ENCODE measurements around the gene CADPS.

Gene CADPS

DNA sequence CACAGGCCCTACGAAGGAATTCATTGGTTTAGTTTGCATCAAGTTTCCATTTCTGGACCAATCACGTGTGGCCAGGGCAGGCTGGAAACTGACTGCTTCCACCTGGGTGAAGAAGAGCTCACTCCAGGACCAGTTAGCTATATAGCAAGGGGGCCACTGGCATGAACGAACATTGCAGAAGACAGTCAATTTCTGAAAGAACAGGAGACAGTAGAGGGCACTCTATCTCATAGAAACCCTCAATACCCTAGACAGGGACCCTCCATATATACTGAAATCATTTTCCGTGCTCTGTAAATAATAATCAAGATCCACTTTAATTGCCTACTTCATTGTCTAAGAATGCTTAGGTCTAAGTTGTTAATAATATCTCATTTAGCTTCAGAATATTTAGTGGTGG is 215.6 kb downstream of the CADPS start:
- H3K79me2 ChIP-seq (ENCODE audit: insufficient read depth, low read length) = no peaks in the 10 kb centered on the region
- H3K9me3 ChIP-seq (ENCODE audit: insufficient read depth, low read depth, low read length) = no peaks in the 10 kb centered on the region
- TF ChIP-seq, protein P1, sequence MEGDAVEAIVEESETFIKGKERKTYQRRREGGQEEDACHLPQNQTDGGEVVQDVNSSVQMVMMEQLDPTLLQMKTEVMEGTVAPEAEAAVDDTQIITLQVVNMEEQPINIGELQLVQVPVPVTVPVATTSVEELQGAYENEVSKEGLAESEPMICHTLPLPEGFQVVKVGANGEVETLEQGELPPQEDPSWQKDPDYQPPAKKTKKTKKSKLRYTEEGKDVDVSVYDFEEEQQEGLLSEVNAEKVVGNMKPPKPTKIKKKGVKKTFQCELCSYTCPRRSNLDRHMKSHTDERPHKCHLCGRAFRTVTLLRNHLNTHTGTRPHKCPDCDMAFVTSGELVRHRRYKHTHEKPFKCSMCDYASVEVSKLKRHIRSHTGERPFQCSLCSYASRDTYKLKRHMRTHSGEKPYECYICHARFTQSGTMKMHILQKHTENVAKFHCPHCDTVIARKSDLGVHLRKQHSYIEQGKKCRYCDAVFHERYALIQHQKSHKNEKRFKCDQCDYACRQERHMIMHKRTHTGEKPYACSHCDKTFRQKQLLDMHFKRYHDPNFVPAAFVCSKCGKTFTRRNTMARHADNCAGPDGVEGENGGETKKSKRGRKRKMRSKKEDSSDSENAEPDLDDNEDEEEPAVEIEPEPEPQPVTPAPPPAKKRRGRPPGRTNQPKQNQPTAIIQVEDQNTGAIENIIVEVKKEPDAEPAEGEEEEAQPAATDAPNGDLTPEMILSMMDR (conservative IDR thresholded peaks at IDR 0.05; ENCODE audit: low read length) = peak; percentile 52
- no peak for TF ChIP-seq EZH2phosphoT487 (IDR thresholded peaks at IDR 0.05; ENCODE audit: borderline replicate concordance)

GRCh38 chr3:62655691-62656063 is 219.5 kb downstream of the CADPS start:
- Histone ChIP-seq H2AFZ (ENCODE audit: low read length) (no peak overlapping the region), H3K9ac (ENCODE audit: low read depth, low read length, poor library complexity, severe bottlenecking) (no peak overlapping the region), H3K36me3 (ENCODE audit: insufficient read depth, low read length) (no peaks in the 10 kb centered on the region), H4K20me1 (ENCODE audit: insufficient read depth, low read length, poor library complexity, severe bottlenecking) (no peaks in the 10 kb centered on the region), H3K79me2 (ENCODE audit: insufficient read depth, low read length) (no peaks in the 10 kb centered on the region), H3F3A (ENCODE audit: low read depth) (no peaks in the 10 kb centered on the region), H3K9me2 (replicated peaks; ENCODE audit: low read depth, low read length) (no peaks in the 10 kb centered on the region), H3K4me2 (ENCODE audit: low read depth, low read length, poor library complexity, severe bottlenecking) (no peak overlapping the region), H3K27me3 (ENCODE audit: insufficient read depth, low read length, poor library complexity, severe bottlenecking) (no peaks in the 10 kb centered on the region), H3K9me3 (ENCODE audit: insufficient read depth, low read depth, low read length) (no peaks in the 10 kb centered on the region), H3K4me1 (ENCODE audit: insufficient read depth, low read length, poor library complexity, severe bottlenecking) (peaks cover 4% of the 10 kb centered on the region), H3K4me3 (ENCODE audit: low read length, poor library complexity, severe bottlenecking) (no peak overlapping the region)
- no peak for TF ChIP-seq EZH2phosphoT487 (IDR thresholded peaks at IDR 0.05; ENCODE audit: borderline replicate concordance)
- TF ChIP-seq, protein P1 (conservative IDR thresholded peaks at IDR 0.05; ENCODE audit: low read length) = no peak

More for the DNA sequence above, 215.6 kb downstream of the CADPS start:
- Histone ChIP-seq H2AFZ (ENCODE audit: low read length) (no peak overlapping the region), H3K9ac (ENCODE audit: low read depth, low read length, poor library complexity, severe bottlenecking) (no peak overlapping the region), H3K4me3 (ENCODE audit: low read length, poor library complexity, severe bottlenecking) (no peak overlapping the region), H3K36me3 (ENCODE audit: insufficient read depth, low read length) (no peaks in the 10 kb centered on the region), H3F3A (ENCODE audit: low read depth) (no peaks in the 10 kb centered on the region), H3K4me2 (ENCODE audit: low read depth, low read length, poor library complexity, severe bottlenecking) (no peak overlapping the region), H4K20me1 (ENCODE audit: insufficient read depth, low read length, poor library complexity, severe bottlenecking) (no peaks in the 10 kb centered on the region), H3K9me2 (replicated peaks; ENCODE audit: low read depth, low read length) (no peaks in the 10 kb centered on the region), H3K4me1 (ENCODE audit: insufficient read depth, low read length, poor library complexity, severe bottlenecking) (no peaks in the 10 kb centered on the region), H3K27me3 (ENCODE audit: insufficient read depth, low read length, poor library complexity, severe bottlenecking) (no peaks in the 10 kb centered on the region)

GRCh38 chr3:62655056-62655690 is 220.0 kb downstream of the CADPS start:
- TF ChIP-seq, protein P1 (conservative IDR thresholded peaks at IDR 0.05; ENCODE audit: low read length) = no peak
- no peak for TF ChIP-seq EZH2phosphoT487 (IDR thresholded peaks at IDR 0.05; ENCODE audit: borderline replicate concordance)
- H3K79me2 ChIP-seq (ENCODE audit: insufficient read depth, low read length) = no peaks in the 10 kb centered on the region
- no peaks in the 10 kb centered on the region for H3F3A ChIP-seq (ENCODE audit: low read depth)
- no peaks in the 10 kb centered on the region for H3K9me3 ChIP-seq (ENCODE audit: insufficient read depth, low read depth, low read length)
- no peaks in the 10 kb centered on the region for H4K20me1 ChIP-seq (ENCODE audit: insufficient read depth, low read length, poor library complexity, severe bottlenecking)
- H3K4me3 ChIP-seq (ENCODE audit: low read length, poor library complexity, severe bottlenecking) = no peak overlapping the region
- H3K27me3 ChIP-seq (ENCODE audit: insufficient read depth, low read length, poor library complexity, severe bottlenecking) = no peaks in the 10 kb centered on the region
- no peaks in the 10 kb centered on the region for H3K36me3 ChIP-seq (ENCODE audit: insufficient read depth, low read length)
- H3K4me1 ChIP-seq (ENCODE audit: insufficient read depth, low read length, poor library complexity, severe bottlenecking) = peaks cover 9% of the 10 kb centered on the region
- H3K9me2 ChIP-seq (replicated peaks; ENCODE audit: low read depth, low read length) = no peaks in the 10 kb centered on the region
- no peak overlapping the region for H2AFZ ChIP-seq (ENCODE audit: low read length)
- H3K4me2 ChIP-seq (ENCODE audit: low read depth, low read length, poor library complexity, severe bottlenecking) = no peak overlapping the region
- H3K9ac ChIP-seq (ENCODE audit: low read depth, low read length, poor library complexity, severe bottlenecking) = no peak overlapping the region

Data from Loucy (cell line).